PC-9 (cell line): ENCODE measurements around the gene GIMAP8. TPM values are rescaled to one million over a fixed set of nuclear protein-coding genes. Genes with fewer than 3 reads are reported as not detected.

Experiments used
- BruUV-seq: library from RNA; stranded (reverse); fragments of 400-500 nt; replicated peaks from 2 replicates; lab custom pipeline; 2021; lab: Mats Ljungman, UMichigan
- CTCF ChIA-PET: fragments of 300-600 bp; sonication (Branson Sonifier 250); formaldehyde crosslinking; loops from one replicate; lab custom pipeline; 2022; ENCODE audit warnings: antibody characterized with exemption; lab: Charles Lee
- POLR2A ChIA-PET: fragments of 300-600 bp; sonication (Branson Sonifier 250); formaldehyde crosslinking; loops from one replicate; lab custom pipeline; 2022; ENCODE audit warnings: antibody characterized with exemption; ENCODE audit not compliant: unreplicated experiment; lab: Charles Lee
- DNase-seq, 2 experiments: peaks; one replicate each; pipeline versions ENCODE4 v3.0.0 to v3.0.0-alpha.2; 2015 to 2022; ENCODE audit warnings: mixed read lengths in 1 of 2
- H2AFZ ChIP-seq: fragments of 200-600 bp; sonication (generic); 2 replicates; pipeline ENCODE4 v1.8.1; 2017; ENCODE audit warnings: antibody characterized with exemption
- H3F3A ChIP-seq: fragments of 200-600 bp; sonication (generic); 2 replicates; pipeline ENCODE4 v1.8.1; 2017; ENCODE audit warnings: antibody characterized with exemption, mild to moderate bottlenecking, low read depth; ENCODE audit not compliant: insufficient read depth
- H3K27ac ChIP-seq: fragments of 200-600 bp; sonication (generic); 2 replicates; pipeline ENCODE4 v1.6.1; 2016; ENCODE audit warnings: mixed run types
- H3K27me3 ChIP-seq: fragments of 200-600 bp; sonication (generic); 2 replicates; pipeline ENCODE4 v1.6.1; 2016; ENCODE audit warnings: low read depth, mixed run types; ENCODE audit not compliant: insufficient read depth
- H3K36me3 ChIP-seq: fragments of 200-600 bp; sonication (generic); 2 replicates; pipeline ENCODE4 v1.6.1; 2016; ENCODE audit warnings: low read depth, mixed run types
- H3K4me1 ChIP-seq: fragments of 200-600 bp; sonication (generic); replicated peaks from 2 replicates; pipeline ENCODE4 v1.6.1; 2016; ENCODE audit warnings: mixed run types; ENCODE audit not compliant: insufficient read depth
- H3K4me2 ChIP-seq: fragments of 200-600 bp; sonication (generic); 2 replicates; pipeline ENCODE4 v1.6.1; 2017; ENCODE audit warnings: mixed run types
- H3K4me3 ChIP-seq: fragments of 200-600 bp; sonication (generic); 2 replicates; pipeline ENCODE4 v1.6.1; 2016; ENCODE audit warnings: mixed run types
- H3K79me2 ChIP-seq: fragments of 200-600 bp; sonication (generic); 2 replicates; pipeline ENCODE4 v1.6.1; 2017; ENCODE audit warnings: low read depth, mixed run types
- H3K9me2 ChIP-seq: fragments of 200-600 bp; sonication (generic); 2 replicates; pipeline ENCODE4 v1.8.1; 2017; ENCODE audit warnings: mild to moderate bottlenecking; ENCODE audit not compliant: insufficient read depth
- H3K9me3 ChIP-seq: fragments of 200-600 bp; sonication (generic); 2 replicates; pipeline ENCODE4 v1.8.1; 2016; ENCODE audit warnings: low read depth; ENCODE audit not compliant: insufficient read depth
- H4K20me1 ChIP-seq: fragments of 200-600 bp; sonication (generic); 2 replicates; pipeline ENCODE4 v1.8.1; 2017; ENCODE audit not compliant: insufficient read depth
- EZH2 ChIP-seq: fragments of 200-600 bp; sonication (generic); IDR thresholded peaks from 2 replicates; pipeline ENCODE4 v1.8.0; 2017; ENCODE audit warnings: antibody characterized with exemption, low read depth
- intact Hi-C: fragments of 100-400 bp; cut with micrococcal nuclease; formaldehyde crosslinking; loops from one replicate; pipeline ENCODE4 v1.10.0; 2022; ENCODE audit not compliant: unreplicated experiment
- total RNA-seq: library from RNA; stranded (reverse); gene quantifications from 2 replicates; pipeline ENCODE4 v1.2.3, GENCODE V29; 2021
- TF ChIP-seq, protein P1 (sequence below): fragments of 200-600 bp; sonication (generic); conservative IDR thresholded peaks from 2 replicates; pipeline ENCODE4 v1.6.1; 2017; ENCODE audit warnings: mixed run types, antibody characterized with exemption, mild to moderate bottlenecking, moderate library complexity

GIMAP8 gene
- total RNA-seq, 1 experiment from 2014 or later, result not detected

DNA sequence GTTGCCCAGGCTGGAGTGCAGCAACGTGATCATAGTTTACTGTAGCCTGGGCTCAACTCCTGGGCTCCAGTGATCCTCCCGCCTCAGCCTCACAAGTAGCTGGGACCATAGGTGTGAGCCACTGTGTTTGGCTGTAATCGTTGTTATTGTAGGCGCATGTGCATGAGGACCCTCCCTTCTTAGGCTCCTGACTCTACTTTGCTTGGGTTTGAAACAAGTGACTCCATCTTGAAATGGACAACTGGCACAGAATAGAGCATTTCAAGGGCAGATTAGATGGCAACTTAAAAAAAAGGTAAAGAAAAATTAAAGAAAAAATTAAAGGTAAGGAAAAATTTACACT, 15.4 kb upstream of the GIMAP8 start:
- Histone ChIP-seq H3F3A (no peaks in the 10 kb centered on the region), H4K20me1 (no peaks in the 10 kb centered on the region), H3K4me2 (no peak overlapping the region), H3K9me3 (no peaks in the 10 kb centered on the region), H3K4me1 (no peaks in the 10 kb centered on the region), H3K27ac (no peak overlapping the region), H3K36me3 (no peaks in the 10 kb centered on the region), H3K4me3 (no peak overlapping the region), H3K27me3 (peaks cover 82% of the 10 kb centered on the region), H2AFZ (no peak overlapping the region), H3K79me2 (no peaks in the 10 kb centered on the region), H3K9me2 (no peaks in the 10 kb centered on the region)
- POLR2A ChIA-PET, result no interaction called here
- BruUV-seq, result no TSS peak
- intact Hi-C loops, result no loop called here
- CTCF ChIA-PET, result no interaction called here
- TF ChIP-seq, protein P1, sequence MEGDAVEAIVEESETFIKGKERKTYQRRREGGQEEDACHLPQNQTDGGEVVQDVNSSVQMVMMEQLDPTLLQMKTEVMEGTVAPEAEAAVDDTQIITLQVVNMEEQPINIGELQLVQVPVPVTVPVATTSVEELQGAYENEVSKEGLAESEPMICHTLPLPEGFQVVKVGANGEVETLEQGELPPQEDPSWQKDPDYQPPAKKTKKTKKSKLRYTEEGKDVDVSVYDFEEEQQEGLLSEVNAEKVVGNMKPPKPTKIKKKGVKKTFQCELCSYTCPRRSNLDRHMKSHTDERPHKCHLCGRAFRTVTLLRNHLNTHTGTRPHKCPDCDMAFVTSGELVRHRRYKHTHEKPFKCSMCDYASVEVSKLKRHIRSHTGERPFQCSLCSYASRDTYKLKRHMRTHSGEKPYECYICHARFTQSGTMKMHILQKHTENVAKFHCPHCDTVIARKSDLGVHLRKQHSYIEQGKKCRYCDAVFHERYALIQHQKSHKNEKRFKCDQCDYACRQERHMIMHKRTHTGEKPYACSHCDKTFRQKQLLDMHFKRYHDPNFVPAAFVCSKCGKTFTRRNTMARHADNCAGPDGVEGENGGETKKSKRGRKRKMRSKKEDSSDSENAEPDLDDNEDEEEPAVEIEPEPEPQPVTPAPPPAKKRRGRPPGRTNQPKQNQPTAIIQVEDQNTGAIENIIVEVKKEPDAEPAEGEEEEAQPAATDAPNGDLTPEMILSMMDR, result no peak
- TF ChIP-seq EZH2, result no peak
- DNase-seq, result no peak

DNA sequence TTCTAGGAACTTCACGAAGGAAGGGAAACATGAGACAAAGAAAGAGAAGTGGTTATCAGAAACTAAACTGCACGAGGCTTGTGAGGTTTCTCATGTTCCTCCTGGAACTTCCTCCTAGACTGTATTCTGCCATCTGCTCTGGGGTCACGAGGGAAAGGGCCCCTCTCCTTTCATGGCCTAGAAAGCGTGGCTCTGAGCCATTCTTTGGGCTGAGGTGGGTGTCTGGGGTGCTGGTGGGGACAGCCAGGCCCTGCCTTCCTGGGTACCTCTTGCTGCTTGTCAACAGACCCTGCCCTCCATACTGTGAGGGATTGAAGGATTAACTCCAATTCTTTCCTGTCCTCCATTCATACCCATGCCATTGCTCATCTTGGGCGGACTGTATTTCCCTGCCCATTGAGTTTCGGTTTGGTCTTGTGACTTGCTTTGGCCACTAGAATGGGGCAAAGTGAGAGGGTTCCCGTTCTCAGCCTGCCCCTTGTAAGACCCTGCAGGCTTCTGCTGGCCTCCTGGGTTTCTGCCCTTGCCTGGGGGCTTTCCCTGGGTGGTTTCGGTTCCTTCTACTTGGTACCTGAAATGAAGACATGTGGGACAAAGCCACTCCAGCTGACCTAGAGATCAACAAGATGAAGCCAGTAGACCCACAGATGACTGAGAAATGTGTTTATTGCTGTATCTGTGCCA, 14.9 kb upstream of the GIMAP8 start:
- Histone ChIP-seq H3F3A (no peaks in the 10 kb centered on the region), H3K36me3 (no peaks in the 10 kb centered on the region), H3K9me3 (no peaks in the 10 kb centered on the region), H3K4me2 (no peak overlapping the region), H3K4me3 (no peak overlapping the region), H4K20me1 (no peaks in the 10 kb centered on the region), H3K4me1 (no peaks in the 10 kb centered on the region), H3K27ac (no peak overlapping the region), H3K79me2 (no peaks in the 10 kb centered on the region), H3K27me3 (peaks cover 82% of the 10 kb centered on the region), H3K9me2 (no peaks in the 10 kb centered on the region), H2AFZ (no peak overlapping the region)
- BruUV-seq, result no TSS peak
- intact Hi-C loops, result no loop called here
- POLR2A ChIA-PET, result no interaction called here
- CTCF ChIA-PET, result no interaction called here
- TF ChIP-seq, protein P1, result no peak
- TF ChIP-seq EZH2, result no peak
- no peak for DNase-seq

DNA sequence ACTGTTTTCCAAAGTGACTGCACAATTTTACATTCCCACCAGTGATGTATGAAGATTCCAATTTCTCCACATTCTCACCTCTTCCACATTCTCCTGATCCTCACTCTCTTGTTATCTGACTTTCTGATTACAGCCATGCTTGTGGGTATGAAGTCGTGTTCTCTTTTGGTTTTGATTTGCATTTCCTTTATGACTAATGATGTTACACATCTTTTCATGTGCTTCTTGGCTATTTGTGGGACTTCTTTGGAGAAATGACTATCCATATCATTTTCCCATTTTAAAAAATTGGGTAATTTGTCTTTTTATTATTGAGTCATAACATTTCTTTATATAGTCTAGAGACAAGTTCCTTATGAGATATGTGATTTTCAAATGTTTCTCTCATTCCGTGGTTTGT, 10.5 kb upstream of the GIMAP8 start:
- DNase-seq, result no peak

More for the DNA sequence above, 10.5 kb upstream of the GIMAP8 start:
- TF ChIP-seq, protein P1, result no peak
- TF ChIP-seq EZH2, result no peak
- BruUV-seq, result no TSS peak
- Histone ChIP-seq H3K4me1 (no peaks in the 10 kb centered on the region), H2AFZ (no peak overlapping the region), H3K27ac (no peak overlapping the region), H4K20me1 (no peaks in the 10 kb centered on the region), H3F3A (no peaks in the 10 kb centered on the region), H3K36me3 (no peaks in the 10 kb centered on the region), H3K27me3 (peaks cover 90% of the 10 kb centered on the region), H3K9me3 (no peaks in the 10 kb centered on the region), H3K79me2 (no peaks in the 10 kb centered on the region), H3K4me2 (no peak overlapping the region), H3K4me3 (no peak overlapping the region), H3K9me2 (no peaks in the 10 kb centered on the region)
- intact Hi-C loops, result loop anchor here (10.0 kb wide), 2 partner anchors 675 to 865 kb away; no protein-coding TSS in a partner anchor
- CTCF ChIA-PET, result no interaction called here
- POLR2A ChIA-PET, result no interaction called here
